HL-60 (cell line): ENCODE measurements around the gene CTNNA3.

Source experiments
- DNase-seq, 2 experiments: peaks; one replicate each; pipeline ENCODE4 v3.0.0-alpha.2; 2010 to 2020; ENCODE audit warnings: low read depth in 1 of 2, low spot score in 1 of 2
- H3K27ac ChIP-seq: fragments of 250-450 bp; sonication (Bioruptor Pico); replicated peaks from 2 replicates; pipeline ENCODE4 v1.5.1; 2020; ENCODE audit warnings: mild to moderate bottlenecking, moderate library complexity
- H3K27me3 ChIP-seq: fragments of 250-450 bp; sonication (Bioruptor Pico); 2 replicates; pipeline ENCODE4 v1.5.1; 2021; ENCODE audit warnings: mild to moderate bottlenecking, moderate library complexity; ENCODE audit not compliant: insufficient read depth, poor library complexity, severe bottlenecking
- H3K4me3 ChIP-seq: replicated peaks from 2 replicates; pipeline ENCODE4 v1.5.1; 2011; ENCODE audit warnings: mild to moderate bottlenecking, control low read depth, low read length; ENCODE audit not compliant: insufficient read depth
- GABPA ChIP-seq: IDR thresholded peaks from 2 replicates; pipeline ENCODE4 v1.6.1; 2012; ENCODE audit warnings: low read depth
- POLR2AphosphoS5 ChIP-seq: IDR thresholded peaks from 2 replicates; pipeline ENCODE4 v1.6.1; 2012; ENCODE audit warnings: low read depth
- REST ChIP-seq: IDR thresholded peaks from 2 replicates; pipeline ENCODE4 v1.6.1; 2012; ENCODE audit warnings: low read depth; ENCODE audit not compliant: insufficient replicate concordance
- SPI1 ChIP-seq: IDR thresholded peaks from 2 replicates; pipeline ENCODE4 v1.6.1; 2012; ENCODE audit warnings: low read depth, mild to moderate bottlenecking, borderline replicate concordance
- TF ChIP-seq, protein P1 (sequence below): IDR thresholded peaks from one replicate; pipeline ENCODE4 v1.5.1; 2011; ENCODE audit warnings: low read length, control low read depth, inconsistent platforms; ENCODE audit not compliant: insufficient read depth

CTNNA3 gene

GRCh38 chr10:66006411-66006810 lies 1689.6 kb downstream of the CTNNA3 start:
- H3K4me3 ChIP-seq = no peak overlapping the region

DNA sequence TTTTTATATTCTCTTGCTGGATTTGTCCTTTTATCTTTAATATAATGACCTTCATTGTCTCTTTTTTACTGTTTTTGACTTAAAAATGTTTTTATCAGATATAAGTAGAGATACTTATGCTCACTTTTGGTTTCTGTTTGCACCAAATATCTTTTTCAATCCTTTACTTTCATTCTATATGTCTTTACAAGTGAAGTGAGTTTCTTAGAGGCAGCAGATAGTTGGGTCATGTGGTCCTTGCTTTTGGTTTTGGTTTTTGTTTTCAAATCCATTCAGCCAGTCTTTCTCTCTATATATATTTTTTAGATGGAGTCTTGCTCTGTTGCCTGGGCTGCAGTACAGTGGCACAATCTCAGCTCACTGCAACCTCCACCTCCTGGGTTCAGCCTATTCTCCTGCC lies 1702.5 kb downstream of the CTNNA3 start:
- H3K27ac ChIP-seq = no peak overlapping the region
- TF ChIP-seq GABPA (no peak), SPI1 (no peak), POLR2AphosphoS5 (no peak), REST (no peak)
- TF ChIP-seq, protein P1, sequence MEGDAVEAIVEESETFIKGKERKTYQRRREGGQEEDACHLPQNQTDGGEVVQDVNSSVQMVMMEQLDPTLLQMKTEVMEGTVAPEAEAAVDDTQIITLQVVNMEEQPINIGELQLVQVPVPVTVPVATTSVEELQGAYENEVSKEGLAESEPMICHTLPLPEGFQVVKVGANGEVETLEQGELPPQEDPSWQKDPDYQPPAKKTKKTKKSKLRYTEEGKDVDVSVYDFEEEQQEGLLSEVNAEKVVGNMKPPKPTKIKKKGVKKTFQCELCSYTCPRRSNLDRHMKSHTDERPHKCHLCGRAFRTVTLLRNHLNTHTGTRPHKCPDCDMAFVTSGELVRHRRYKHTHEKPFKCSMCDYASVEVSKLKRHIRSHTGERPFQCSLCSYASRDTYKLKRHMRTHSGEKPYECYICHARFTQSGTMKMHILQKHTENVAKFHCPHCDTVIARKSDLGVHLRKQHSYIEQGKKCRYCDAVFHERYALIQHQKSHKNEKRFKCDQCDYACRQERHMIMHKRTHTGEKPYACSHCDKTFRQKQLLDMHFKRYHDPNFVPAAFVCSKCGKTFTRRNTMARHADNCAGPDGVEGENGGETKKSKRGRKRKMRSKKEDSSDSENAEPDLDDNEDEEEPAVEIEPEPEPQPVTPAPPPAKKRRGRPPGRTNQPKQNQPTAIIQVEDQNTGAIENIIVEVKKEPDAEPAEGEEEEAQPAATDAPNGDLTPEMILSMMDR = no peak
- no peak overlapping the region for H3K4me3 ChIP-seq
- H3K27me3 ChIP-seq = no peaks in the 10 kb centered on the region
- DNase-seq = no peak

More at GRCh38 chr10:66006411-66006810, 1689.6 kb downstream of the CTNNA3 start:
- TF ChIP-seq REST = no peak
- TF ChIP-seq, protein P1 = no peak
- no peak for TF ChIP-seq GABPA
- no peak for TF ChIP-seq POLR2AphosphoS5
- no peak for TF ChIP-seq SPI1
- H3K27ac ChIP-seq = no peak overlapping the region
- no peak for DNase-seq
- no peaks in the 10 kb centered on the region for H3K27me3 ChIP-seq

GRCh38 chr10:65968871-65969270 lies 1727.1 kb downstream of the CTNNA3 start:
- TF ChIP-seq GABPA (no peak), SPI1 (no peak), REST (no peak), POLR2AphosphoS5 (no peak)
- TF ChIP-seq, protein P1 = no peak
- Histone ChIP-seq H3K27me3 (no peaks in the 10 kb centered on the region), H3K4me3 (no peak overlapping the region), H3K27ac (no peak overlapping the region)
- DNase-seq = no peak
